H9 (cell line): ENCODE results near the gene DBI. TPM values are rescaled to one million over a fixed set of nuclear protein-coding genes. Genes with fewer than 3 reads are reported as not detected.
A peak's percentile ranks its signal among the peaks of the same experiment; 100 is the strongest.

ENCODE experiments used
- DNase-seq: peaks from one replicate; pipeline ENCODE4 v3.0.0-alpha.2; 2017
- H2AFZ ChIP-seq: one replicate; pipeline ENCODE4 v1.6.1; 2013; ENCODE audit warnings: mild to moderate bottlenecking, low read length, control low read depth, moderate library complexity
- H2AK5ac ChIP-seq: 2 replicates; pipeline ENCODE4 v1.6.1; 2013; ENCODE audit warnings: low read length, control low read depth, mixed read lengths; ENCODE audit not compliant: insufficient read length
- H2BK120ac ChIP-seq: one replicate; pipeline ENCODE4 v1.6.1; 2013; ENCODE audit warnings: low read depth, mild to moderate bottlenecking, low read length, control low read depth, inconsistent platforms; ENCODE audit not compliant: poor library complexity, severe bottlenecking
- H2BK12ac ChIP-seq: 2 replicates; pipeline ENCODE4 v1.6.1; 2013; ENCODE audit warnings: low read length, control low read depth, mixed read lengths, low read depth; ENCODE audit not compliant: insufficient read length
- H2BK15ac ChIP-seq: 2 replicates; pipeline ENCODE4 v1.6.1; 2013; ENCODE audit warnings: low read depth, low read length, control low read depth
- H2BK20ac ChIP-seq: one replicate; pipeline ENCODE4 v1.6.1; 2013; ENCODE audit warnings: low read depth, mild to moderate bottlenecking, low read length, control low read depth, inconsistent platforms; ENCODE audit not compliant: poor library complexity, severe bottlenecking
- H2BK5ac ChIP-seq: 2 replicates; pipeline ENCODE4 v1.6.1; 2013; ENCODE audit warnings: low read length, control low read depth, mixed read lengths; ENCODE audit not compliant: insufficient read length
- H3K14ac ChIP-seq: 2 replicates; pipeline ENCODE4 v1.6.1; 2013; ENCODE audit warnings: low read length, control low read depth; ENCODE audit not compliant: insufficient read depth
- H3K18ac ChIP-seq: 2 replicates; pipeline ENCODE4 v1.6.1; 2013; ENCODE audit warnings: low read depth, mild to moderate bottlenecking, mixed read lengths, low read length, control low read depth; ENCODE audit not compliant: insufficient read length
- H3K23ac ChIP-seq: 2 replicates; pipeline ENCODE4 v1.6.1; 2013; ENCODE audit warnings: low read length, control low read depth, mixed read lengths, low read depth; ENCODE audit not compliant: insufficient read length
- H3K23me2 ChIP-seq: 2 replicates; pipeline ENCODE4 v1.6.1; 2013; ENCODE audit warnings: low read depth, mild to moderate bottlenecking, mixed read lengths, low read length, control low read depth; ENCODE audit not compliant: insufficient read length, poor library complexity, severe bottlenecking
- H3K27ac ChIP-seq: 2 replicates; pipeline ENCODE4 v1.5.1; 2013; ENCODE audit warnings: low read length, control low read depth, mixed read lengths, low read depth; ENCODE audit not compliant: insufficient read length
- H3K27me3 ChIP-seq: 2 replicates; pipeline ENCODE4 v1.6.1; 2013; ENCODE audit warnings: low read length, control low read depth, inconsistent platforms; ENCODE audit not compliant: insufficient read depth
- H3K4ac ChIP-seq: 2 replicates; pipeline ENCODE4 v1.6.1; 2013; ENCODE audit warnings: low read depth, mild to moderate bottlenecking, control low read depth, inconsistent platforms, low read length, moderate library complexity
- H3K4me1 ChIP-seq: 2 replicates; pipeline ENCODE4 v1.6.1; 2013; ENCODE audit warnings: low read length, control low read depth, inconsistent platforms; ENCODE audit not compliant: insufficient read depth
- H3K4me2 ChIP-seq: 2 replicates; pipeline ENCODE4 v1.6.1; 2013; ENCODE audit warnings: low read length, control low read depth, mixed read lengths; ENCODE audit not compliant: insufficient read length, insufficient read depth
- H3K56ac ChIP-seq: 2 replicates; pipeline ENCODE4 v1.6.1; 2013; ENCODE audit warnings: low read depth, mild to moderate bottlenecking, mixed read lengths, low read length, control low read depth; ENCODE audit not compliant: insufficient read length
- H3K79me1 ChIP-seq: 2 replicates; pipeline ENCODE4 v1.6.1; 2013; ENCODE audit warnings: low read depth, mild to moderate bottlenecking, moderate library complexity, low read length, control low read depth, inconsistent platforms; ENCODE audit not compliant: insufficient read depth, poor library complexity, severe bottlenecking
- H3K79me2 ChIP-seq: 2 replicates; pipeline ENCODE4 v1.6.1; 2013; ENCODE audit warnings: low read length, control low read depth, inconsistent platforms; ENCODE audit not compliant: insufficient read depth
- H3K9ac ChIP-seq: 2 replicates; pipeline ENCODE4 v1.6.1; 2013; ENCODE audit warnings: low read length, control low read depth, mixed read lengths; ENCODE audit not compliant: insufficient read length; ENCODE audit errors: extremely low read depth
- H3K9me3 ChIP-seq: one replicate; pipeline ENCODE4 v1.6.1; 2013; ENCODE audit warnings: low read depth, low read length, inconsistent platforms; ENCODE audit not compliant: control insufficient read depth
- H3T11ph ChIP-seq: one replicate; pipeline ENCODE4 v1.6.1; 2013; ENCODE audit warnings: mild to moderate bottlenecking, low read length, control low read depth, inconsistent platforms
- H4K20me1 ChIP-seq: one replicate; pipeline ENCODE4 v1.6.1; 2013; ENCODE audit not compliant: control insufficient read depth, insufficient read length, insufficient read depth
- H4K5ac ChIP-seq: 2 replicates; pipeline ENCODE4 v1.6.1; 2013; ENCODE audit warnings: low read depth, mild to moderate bottlenecking, mixed read lengths, low read length, control low read depth; ENCODE audit not compliant: insufficient read length
- H4K8ac ChIP-seq: replicated peaks from 2 replicates; pipeline ENCODE4 v1.6.1; 2013; ENCODE audit warnings: low read length, control low read depth, mixed read lengths, low read depth; ENCODE audit not compliant: insufficient read length
- H4K91ac ChIP-seq: 2 replicates; pipeline ENCODE4 v1.6.1; 2013; ENCODE audit warnings: low read depth, mild to moderate bottlenecking, moderate library complexity, mixed read lengths, low read length, control low read depth; ENCODE audit not compliant: insufficient read length
- H3K27ac Mint-ChIP-seq, 3 experiments: 2 replicates in 2 of 3; 3 replicates in 1 of 3; pipeline ENCODE4 v1.8.0; 2020 to 2021; ENCODE audit warnings: mixed read lengths in 3 of 3, mild to moderate bottlenecking in 1 of 3, moderate library complexity in 1 of 3
- H3K27me3 Mint-ChIP-seq: 2 replicates; pipeline ENCODE4 v1.8.0; 2021; ENCODE audit warnings: low read depth, mild to moderate bottlenecking, moderate library complexity, mixed read lengths
- H3K36me3 Mint-ChIP-seq, 3 experiments: 2 replicates in 2 of 3; 3 replicates in 1 of 3; pipeline ENCODE4 v1.8.0; 2020 to 2021; ENCODE audit warnings: low read depth in 3 of 3, mixed read lengths in 3 of 3; ENCODE audit not compliant: insufficient read depth in 1 of 3
- H3K4me1 Mint-ChIP-seq, 2 experiments: 2 replicates each; pipeline ENCODE4 v1.8.0; 2020; ENCODE audit warnings: mixed read lengths in 2 of 2
- H3K4me3 Mint-ChIP-seq, 2 experiments: 2 replicates in 1 of 2; 3 replicates in 1 of 2; pipeline ENCODE4 v1.8.0; 2020 to 2021; ENCODE audit warnings: mild to moderate bottlenecking in 2 of 2, mixed read lengths in 2 of 2, moderate library complexity in 1 of 2
- H3K9me3 Mint-ChIP-seq, 2 experiments: 2 replicates in 1 of 2; 3 replicates in 1 of 2; pipeline ENCODE4 v1.8.0; 2020; ENCODE audit warnings: mild to moderate bottlenecking in 2 of 2, mixed read lengths in 2 of 2, moderate library complexity in 1 of 2
- WGBS: extraction: QIAGEN DNeasy Blood & Tissue Kit; methylation state at CpG from one replicate; pipeline ENCODE4 v1.1.7; 2013; ENCODE audit warnings: missing lambda C conversion rate, low lambda C conversion rate, mixed read lengths; ENCODE audit not compliant: insufficient read length; ENCODE audit errors: extremely low coverage; 5-methylcytosine and 5-hydroxymethylcytosine counted together
- total RNA-seq: library from RNA; stranded (reverse); gene quantifications from 2 replicates; pipeline ENCODE4 v1.2.1, GENCODE V29; 2021
- TF ChIP-seq, protein P1 (sequence below): fragments of 200-600 bp; sonication (generic); conservative IDR thresholded peaks from 3 replicates; pipeline ENCODE4 v1.8.0; 2021; ENCODE audit warnings: antibody characterized with exemption, mild to moderate bottlenecking

DBI gene
- total RNA-seq, 1 experiment from 2014 or later, result 127 TPM

DNA sequence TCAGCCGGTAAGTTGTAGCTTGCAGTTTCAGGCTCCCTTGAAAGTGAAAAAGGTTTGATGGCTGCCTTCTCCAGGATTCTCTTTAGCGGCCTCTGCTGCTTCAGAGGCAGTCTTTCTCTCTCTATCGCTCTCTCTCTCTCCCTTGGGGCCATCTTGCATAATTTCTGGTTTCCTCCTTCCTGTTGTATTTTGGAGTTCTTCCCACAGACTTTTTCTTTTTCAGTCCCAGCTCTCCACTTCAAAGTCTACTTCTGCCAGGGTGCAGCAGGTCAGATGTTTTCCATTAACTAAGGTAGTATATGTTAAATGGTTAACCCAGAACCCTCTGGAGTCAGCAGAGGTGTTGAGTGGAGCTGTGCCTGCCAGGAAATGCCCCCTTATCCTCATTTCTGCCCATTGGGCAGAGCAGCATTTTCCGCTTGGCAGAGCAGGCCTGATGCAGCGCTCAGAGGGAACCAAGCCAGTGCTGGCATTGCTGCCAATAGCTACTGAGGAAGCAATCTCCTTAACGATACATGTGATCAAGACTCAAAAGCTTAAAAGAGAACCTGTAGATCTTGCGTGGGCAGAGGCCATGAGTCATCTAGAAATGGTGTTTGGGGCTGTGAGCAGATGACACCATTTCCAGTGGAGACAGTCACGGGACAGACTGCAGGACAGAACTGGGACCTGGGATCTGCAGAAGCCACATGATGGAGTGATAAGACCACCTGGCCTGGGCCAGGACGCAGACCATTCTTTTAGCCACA, 20.8 kb downstream of the DBI start:
- no peak overlapping the region for H3K27ac ChIP-seq
- no peak overlapping the region for H4K8ac ChIP-seq

More for the DNA sequence above, 20.8 kb downstream of the DBI start:
- H3K9me3 ChIP-seq, result no peaks in the 10 kb centered on the region
- Mint-ChIP-seq H3K36me3 (no peaks in the 10 kb centered on the region), H3K27ac (no peak overlapping the region), H3K4me1 (peaks cover 18 to 30% of the 10 kb centered on the region in 2 experiments), H3K27me3 (peaks cover 2% of the 10 kb centered on the region; the same call in 1 of the 2 replicates), H3K9me3 (no peaks in the 10 kb centered on the region), H3K4me3 (no peak overlapping the region)
- no peak overlapping the region for H3K4me2 ChIP-seq
- H4K91ac ChIP-seq, result no peak overlapping the region
- H3K23me2 ChIP-seq, result no peaks in the 10 kb centered on the region
- no peak overlapping the region for H3K4ac ChIP-seq
- no peak overlapping the region for H2BK120ac ChIP-seq
- H2AK5ac ChIP-seq, result no peak overlapping the region
- no peak overlapping the region for H3K18ac ChIP-seq
- no peak for DNase-seq
- no peak overlapping the region for H3K56ac ChIP-seq
- H2AFZ ChIP-seq, result no peak overlapping the region
- no peaks in the 10 kb centered on the region for H3K4me1 ChIP-seq
- no peak overlapping the region for H2BK20ac ChIP-seq
- WGBS, result no CpG with 5 or more reads among the region's 9 CpGs
- no peak overlapping the region for H2BK12ac ChIP-seq
- no peak overlapping the region for H2BK15ac ChIP-seq
- H3K9ac ChIP-seq, result no peak overlapping the region
- no peak overlapping the region for H2BK5ac ChIP-seq
- H4K5ac ChIP-seq, result no peak overlapping the region
- H3K14ac ChIP-seq, result no peak overlapping the region
- H4K20me1 ChIP-seq, result no peaks in the 10 kb centered on the region
- H3K79me1 ChIP-seq, result no peaks in the 10 kb centered on the region
- no peak overlapping the region for H3K23ac ChIP-seq
- no peaks in the 10 kb centered on the region for H3K27me3 ChIP-seq
- TF ChIP-seq, protein P1, sequence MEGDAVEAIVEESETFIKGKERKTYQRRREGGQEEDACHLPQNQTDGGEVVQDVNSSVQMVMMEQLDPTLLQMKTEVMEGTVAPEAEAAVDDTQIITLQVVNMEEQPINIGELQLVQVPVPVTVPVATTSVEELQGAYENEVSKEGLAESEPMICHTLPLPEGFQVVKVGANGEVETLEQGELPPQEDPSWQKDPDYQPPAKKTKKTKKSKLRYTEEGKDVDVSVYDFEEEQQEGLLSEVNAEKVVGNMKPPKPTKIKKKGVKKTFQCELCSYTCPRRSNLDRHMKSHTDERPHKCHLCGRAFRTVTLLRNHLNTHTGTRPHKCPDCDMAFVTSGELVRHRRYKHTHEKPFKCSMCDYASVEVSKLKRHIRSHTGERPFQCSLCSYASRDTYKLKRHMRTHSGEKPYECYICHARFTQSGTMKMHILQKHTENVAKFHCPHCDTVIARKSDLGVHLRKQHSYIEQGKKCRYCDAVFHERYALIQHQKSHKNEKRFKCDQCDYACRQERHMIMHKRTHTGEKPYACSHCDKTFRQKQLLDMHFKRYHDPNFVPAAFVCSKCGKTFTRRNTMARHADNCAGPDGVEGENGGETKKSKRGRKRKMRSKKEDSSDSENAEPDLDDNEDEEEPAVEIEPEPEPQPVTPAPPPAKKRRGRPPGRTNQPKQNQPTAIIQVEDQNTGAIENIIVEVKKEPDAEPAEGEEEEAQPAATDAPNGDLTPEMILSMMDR, result peak; percentile 26; the same call in 1 of the 3 replicates
- no peak overlapping the region for H3T11ph ChIP-seq
- H3K79me2 ChIP-seq, result no peaks in the 10 kb centered on the region
